Endometrial microvascular endothelial cells (primary cell): ENCODE data around the gene RHBDD1. TPM values are rescaled to one million over a fixed set of nuclear protein-coding genes. Genes with fewer than 3 reads are reported as not detected.

ENCODE experiments used
- in situ Hi-C: cut with HindIII; loops from 2 replicates; pipeline ENCODE4 v1.10.0; 2017; ENCODE audit warnings: low sequenced_read_pairs, low pct_unique_long_range_greater_than_20kb; ENCODE audit errors: inconsistent ontology term
- total RNA-seq: library from RNA; depleted of rRNA; stranded (reverse); fragments of >200 nt; gene quantifications from one replicate; pipeline ENCODE4 v1.2.3, GENCODE V29; 2015; ENCODE audit errors: inconsistent ontology term

RHBDD1 gene
- total RNA-seq, 1 donor from 2014 or later = 53.4 TPM

DNA sequence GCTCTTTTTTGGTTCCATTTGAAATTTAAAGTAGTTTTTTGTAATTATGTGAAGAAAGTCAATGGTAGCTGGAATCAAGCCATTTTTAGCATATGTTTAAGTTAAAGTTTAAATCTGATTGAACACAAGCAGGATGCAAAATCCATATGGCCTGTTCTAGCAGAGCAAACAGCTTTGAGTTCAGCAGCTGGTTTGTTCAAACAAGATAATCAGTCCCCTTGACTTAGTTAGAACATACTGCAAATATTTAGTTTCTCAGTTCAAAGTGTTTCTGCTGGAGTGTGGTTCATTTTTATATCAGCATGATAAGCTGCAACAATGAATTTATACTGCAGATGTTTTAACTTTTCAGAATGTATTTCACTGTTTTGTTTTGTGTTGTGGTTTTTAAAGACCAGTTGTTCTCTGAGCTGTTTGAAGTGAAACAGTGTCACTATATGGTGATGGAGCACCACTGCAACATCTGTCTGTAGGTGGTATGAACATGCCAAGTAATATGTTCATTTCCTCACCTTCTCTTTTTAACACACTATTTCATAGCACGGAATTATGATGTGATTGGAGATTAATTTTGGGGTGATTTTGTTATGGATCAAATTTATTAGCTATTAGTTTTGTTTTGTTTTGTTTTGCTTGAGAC is 202.8 kb downstream of the RHBDD1 start:
- in situ Hi-C loops = no loop called here

DNA sequence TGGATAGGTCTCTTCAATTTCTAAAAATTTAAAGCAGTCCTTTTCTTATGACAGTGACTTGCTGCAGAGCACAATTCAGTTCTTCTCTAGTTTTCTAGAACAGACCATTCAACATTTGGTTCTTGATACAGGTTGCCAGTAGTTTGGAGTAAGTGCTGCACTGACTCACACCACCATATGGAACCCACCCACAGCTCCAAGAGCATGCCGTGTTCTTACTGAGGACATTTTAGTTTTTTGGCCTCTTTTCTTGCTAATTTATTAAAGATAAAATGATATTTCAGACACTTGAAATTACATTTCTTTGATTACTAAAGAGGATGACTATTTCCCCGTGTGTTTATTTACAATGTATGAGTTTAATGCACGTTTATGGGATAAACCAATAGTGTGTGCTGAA is 208.1 kb downstream of the RHBDD1 start:
- in situ Hi-C loops = no loop called here

Other genes starting within 250 kb of the RHBDD1 start
- gene IRS1, start 36.2 kb upstream of the RHBDD1 start, total RNA-seq = 0.28 TPM